Cortex of kidney (tissue), 1 donor: ENCODE data around the gene LTO1.

Source experiments
- DNase-seq: peaks from one replicate; lab custom pipeline; 2025; lab: John Stamatoyannopoulos, UW

Gene LTO1

GRCh38 chr11:69674886-69675714, at the start of gene LTO1:
LTO1 (minus strand) TSS chr11:69675353; CDS start chr11:69675239, 114 bp downstream.
- peak; percentile 71 for DNase-seq

- no peak for DNase-seq
Observed at GRCh38 chr11:69721745-69722144, 46.6 kb upstream of the LTO1 start.

- DNase-seq = no peak
Observed at GRCh38 chr11:69721106-69721505, 46.0 kb upstream of the LTO1 start.

DNA sequence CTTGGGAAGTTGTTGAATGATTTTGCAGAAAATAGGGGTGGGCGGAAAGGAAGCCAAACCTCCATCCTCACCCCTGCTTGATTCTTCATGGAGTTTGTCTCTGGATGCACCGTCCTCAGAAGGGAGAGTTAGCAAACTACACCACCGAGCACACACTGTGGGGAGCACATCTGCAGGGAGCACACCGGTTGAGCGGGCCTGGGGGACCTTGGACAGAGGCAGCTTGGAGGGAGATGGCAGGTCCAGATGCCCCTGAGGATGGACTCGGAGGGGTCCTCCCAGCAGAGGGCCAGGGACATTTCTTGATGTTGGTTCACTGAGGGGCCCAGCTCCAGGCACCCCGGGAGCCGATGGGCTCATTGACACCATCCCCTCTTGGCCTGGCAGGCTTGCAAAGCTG, 43.8 kb upstream of the LTO1 start:
- DNase-seq = no peak

DNA sequence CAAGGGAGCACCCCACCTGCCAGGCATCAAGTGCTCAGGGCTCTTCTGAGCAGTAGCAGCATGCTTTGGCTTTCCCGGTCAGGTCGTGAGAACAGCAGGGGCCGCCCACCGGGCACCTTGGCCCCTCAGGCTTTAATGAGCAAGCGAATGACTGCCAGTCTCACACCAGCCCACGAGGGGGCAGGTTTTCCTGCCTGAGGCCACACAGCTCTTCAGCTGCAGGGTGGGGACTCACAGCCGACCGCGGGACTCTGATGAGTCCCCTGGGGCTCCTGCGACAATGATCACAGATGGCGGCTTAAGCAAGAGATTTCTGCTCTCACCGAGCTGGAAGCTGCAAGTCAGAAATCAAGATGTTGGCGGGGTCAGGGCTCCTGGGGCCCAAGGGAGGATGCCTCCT, 43.0 kb upstream of the LTO1 start:
- DNase-seq = no peak

- DNase-seq = no peak
Observed at GRCh38 chr11:69716891-69717747, 42.0 kb upstream of the LTO1 start.

GRCh38 chr11:69716099-69716498, 40.9 kb upstream of the LTO1 start:
- no peak for DNase-seq

DNA sequence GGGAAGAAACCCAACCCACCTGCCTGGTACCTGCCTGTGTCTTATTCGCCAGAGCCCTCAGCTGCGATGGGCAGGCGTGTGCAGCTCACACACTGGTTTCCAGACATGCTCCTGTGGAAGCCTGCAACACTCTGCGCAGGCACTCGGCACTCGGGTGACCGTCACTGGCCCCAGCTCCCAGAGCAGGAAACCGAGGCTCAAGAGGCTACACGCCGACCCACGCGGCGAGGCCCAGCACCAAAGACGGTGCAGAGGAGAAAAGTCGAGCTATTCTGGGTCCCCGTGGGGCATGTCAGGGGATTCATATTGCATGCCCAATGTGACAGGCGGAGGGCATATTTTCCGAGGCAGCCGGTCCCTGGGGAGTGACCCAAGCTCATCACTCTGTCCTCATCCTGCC, 40.3 kb upstream of the LTO1 start:
- no peak for DNase-seq

DNA sequence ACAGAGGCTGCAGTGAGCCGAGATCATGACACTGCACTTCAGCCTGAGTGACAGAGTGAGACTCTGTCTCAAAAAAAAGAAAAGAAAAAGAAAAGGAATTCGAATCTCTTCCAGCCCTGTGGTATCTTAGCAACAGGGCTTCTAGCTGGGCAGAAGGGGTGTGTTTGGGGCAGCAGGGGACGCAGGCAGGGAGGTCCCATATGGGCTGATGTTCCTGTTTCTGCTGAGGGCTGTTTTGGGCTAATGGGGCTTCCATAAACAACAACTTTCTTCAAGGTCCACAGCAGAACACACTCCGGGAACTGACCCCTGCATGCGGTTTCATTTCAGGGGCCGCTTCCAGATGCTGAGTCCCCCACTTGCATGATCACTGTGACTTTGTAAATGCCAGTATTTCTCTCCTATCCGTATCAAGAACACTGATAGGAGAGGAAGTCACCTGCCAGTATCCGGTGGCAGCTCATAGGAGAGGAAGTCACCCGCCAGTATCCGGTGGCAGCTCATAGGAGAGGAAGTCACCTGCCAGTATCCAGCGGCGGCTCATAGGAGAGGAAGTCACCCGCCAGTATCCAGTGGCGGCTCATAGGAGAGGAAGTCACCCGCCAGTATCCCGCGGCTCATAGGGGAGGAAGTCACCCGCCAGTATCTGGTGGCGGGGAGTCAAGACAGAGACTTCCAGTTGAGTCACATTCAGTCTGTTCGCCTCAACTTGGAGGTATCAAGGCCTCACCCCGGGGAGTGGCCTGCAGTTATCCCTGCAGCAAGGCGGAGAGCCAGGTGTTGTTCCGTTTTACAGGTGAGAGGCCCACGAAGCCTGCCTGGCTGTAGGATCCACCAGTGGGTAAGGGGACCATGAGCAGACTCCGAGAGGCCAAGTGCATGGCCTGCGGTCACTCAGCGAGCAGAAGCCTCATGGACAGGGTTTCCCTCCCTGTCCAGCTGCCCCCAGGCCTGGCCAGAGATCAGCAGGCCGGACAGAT, 37.0 kb upstream of the LTO1 start:
- no peak for DNase-seq

GRCh38 chr11:69708736-69709401, 33.7 kb upstream of the LTO1 start:
- DNase-seq = no peak

DNA sequence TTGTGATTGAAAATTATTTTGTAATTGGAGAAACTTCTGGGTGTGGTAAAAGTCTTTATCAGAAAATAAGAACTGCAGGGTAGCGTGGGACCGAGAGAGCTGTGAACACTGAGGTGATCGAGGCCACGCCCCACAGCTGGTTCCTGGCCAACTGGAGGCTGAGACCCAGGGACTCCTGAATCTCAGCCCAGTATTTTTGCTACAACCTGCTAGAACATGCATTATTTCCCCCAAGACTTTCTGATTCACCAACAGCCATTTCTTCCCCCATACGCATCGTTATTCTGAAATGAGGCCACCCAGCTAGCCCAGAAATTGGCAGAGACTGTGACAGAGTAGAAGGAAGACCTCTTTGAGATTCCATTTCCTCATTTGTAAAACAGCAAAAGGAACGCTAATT, 32.0 kb upstream of the LTO1 start:
- DNase-seq = no peak

- no peak for DNase-seq
Observed at GRCh38 chr11:69705901-69706787, 31.0 kb upstream of the LTO1 start.

- no peak for DNase-seq
Observed at GRCh38 chr11:69705351-69705811, 30.2 kb upstream of the LTO1 start.

GRCh38 chr11:69704508-69705253, 29.5 kb upstream of the LTO1 start:
- DNase-seq = no peak

DNA sequence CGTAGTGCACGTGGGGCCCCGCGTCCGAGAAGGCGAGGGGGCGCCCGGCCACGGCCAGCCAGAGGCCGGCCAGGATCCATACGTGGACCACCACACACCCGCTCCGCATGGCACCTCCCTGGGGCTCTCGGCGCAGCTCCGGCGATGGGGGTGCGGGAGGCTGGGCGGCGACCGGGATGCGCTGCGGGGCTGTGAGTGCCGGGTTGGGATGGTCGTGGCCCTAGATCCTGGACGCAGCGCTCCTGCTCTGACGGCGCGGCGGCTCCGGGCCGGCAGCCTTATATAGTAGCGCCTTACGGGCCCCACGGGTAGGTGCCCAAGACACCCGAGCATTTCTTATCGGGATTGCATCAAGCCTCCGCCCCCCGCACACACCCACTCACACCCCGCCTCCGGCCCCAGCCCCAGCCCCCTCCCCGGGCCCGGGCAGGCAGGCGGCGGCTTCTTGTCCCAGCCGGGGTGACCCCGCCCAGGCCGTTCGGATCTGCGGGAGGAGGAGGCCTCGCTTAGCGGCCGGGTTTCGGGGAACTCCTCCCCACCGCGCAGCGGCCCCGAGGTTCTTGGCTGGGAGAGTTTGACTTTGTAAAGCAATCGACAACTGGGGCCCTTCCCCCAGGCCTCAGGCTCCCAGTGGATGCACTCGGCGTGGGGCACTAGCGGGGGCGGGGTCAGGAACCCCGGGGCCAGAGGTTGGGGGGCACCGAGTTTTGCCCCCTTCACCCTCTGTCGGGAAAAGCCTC, 28.8 kb upstream of the LTO1 start, which contains the start of gene FGF19:
Gene FGF19, minus strand, starts transcription at position 255 of the 740 bp plus-strand sequence. Its CDS starts 146 bp downstream, at position 109.
- DNase-seq = no peak

GRCh38 chr11:69703453-69703767, 28.3 kb upstream of the LTO1 start:
- DNase-seq = no peak

GRCh38 chr11:69702769-69703452, 27.8 kb upstream of the LTO1 start:
- no peak for DNase-seq

- no peak for DNase-seq
Observed at GRCh38 chr11:69702239-69702691, 27.1 kb upstream of the LTO1 start.
